Type B pancreatic cell (in vitro differentiated cells): Measurements from ENCODE around the gene PTGIS. TPM values are rescaled to one million over a fixed set of nuclear protein-coding genes. Genes with fewer than 3 reads are reported as not detected.
"Not testable (repeated sequence)": the region's sequence is repeated elsewhere in the genome, so short reads cannot be mapped to it uniquely, and the experiment has no call there.

Experiments
- DNase-seq: peaks from one replicate; pipeline ENCODE4 v3.0.0; 2021; ENCODE audit warnings: mixed read lengths; ENCODE audit not compliant: unreplicated experiment; ENCODE audit errors: extremely low spot score
- H3K27ac Mint-ChIP-seq: 2 replicates; pipeline ENCODE4 v1.8.0; 2021; ENCODE audit warnings: mild to moderate bottlenecking, mixed read lengths
- H3K27me3 Mint-ChIP-seq: 2 replicates; pipeline ENCODE4 v1.8.0; 2021; ENCODE audit warnings: mixed read lengths
- H3K36me3 Mint-ChIP-seq: 2 replicates; pipeline ENCODE4 v1.8.0; 2021; ENCODE audit warnings: mixed read lengths
- H3K4me1 Mint-ChIP-seq: one replicate; pipeline ENCODE4 v1.8.0; 2021; ENCODE audit warnings: mixed read lengths; ENCODE audit not compliant: unreplicated experiment
- H3K4me3 Mint-ChIP-seq: 2 replicates; pipeline ENCODE4 v1.8.0; 2021; ENCODE audit warnings: mild to moderate bottlenecking, mixed read lengths
- H3K9me3 Mint-ChIP-seq: 2 replicates; pipeline ENCODE4 v1.8.0; 2021; ENCODE audit warnings: mixed read lengths
- long read RNA-seq: library from polyadenylated mRNA; unstranded; transcript quantifications from one replicate; pipeline ENCODE4 v2.0.0, GENCODE V29; 2020
- total RNA-seq: library from RNA; stranded (reverse); gene quantifications from 2 replicates; pipeline ENCODE4 v1.2.1, GENCODE V29; 2021; ENCODE audit warnings: low replicate concordance
- TF ChIP-seq, protein P1 (sequence below): fragments of 200-600 bp; sonication (generic); conservative IDR thresholded peaks from 2 replicates; pipeline ENCODE4 v1.5.0; 2021; ENCODE audit warnings: antibody characterized with exemption, mild to moderate bottlenecking

PTGIS gene
- 4.6 and 33.3 TPM in 2 replicates for total RNA-seq
- long read RNA-seq, partial matches to known transcripts = 1 of 2 reads
- long read RNA-seq, other reads (novel, unspliced or antisense) = 1 of 2 reads

- peak within 1 kb of the TSS; percentile 88 for H3K4me3 Mint-ChIP-seq
- H3K27ac Mint-ChIP-seq = no peak within 1 kb of the TSS
- no peaks in the 10 kb centered on the region for H3K36me3 Mint-ChIP-seq
- H3K9me3 Mint-ChIP-seq = no peaks in the 10 kb centered on the region
- H3K27me3 Mint-ChIP-seq = peaks cover 25% of the 10 kb centered on the region
- H3K4me1 Mint-ChIP-seq = peaks cover 30% of the 10 kb centered on the region
- DNase-seq = peak; percentile 75
- TF ChIP-seq, protein P1, sequence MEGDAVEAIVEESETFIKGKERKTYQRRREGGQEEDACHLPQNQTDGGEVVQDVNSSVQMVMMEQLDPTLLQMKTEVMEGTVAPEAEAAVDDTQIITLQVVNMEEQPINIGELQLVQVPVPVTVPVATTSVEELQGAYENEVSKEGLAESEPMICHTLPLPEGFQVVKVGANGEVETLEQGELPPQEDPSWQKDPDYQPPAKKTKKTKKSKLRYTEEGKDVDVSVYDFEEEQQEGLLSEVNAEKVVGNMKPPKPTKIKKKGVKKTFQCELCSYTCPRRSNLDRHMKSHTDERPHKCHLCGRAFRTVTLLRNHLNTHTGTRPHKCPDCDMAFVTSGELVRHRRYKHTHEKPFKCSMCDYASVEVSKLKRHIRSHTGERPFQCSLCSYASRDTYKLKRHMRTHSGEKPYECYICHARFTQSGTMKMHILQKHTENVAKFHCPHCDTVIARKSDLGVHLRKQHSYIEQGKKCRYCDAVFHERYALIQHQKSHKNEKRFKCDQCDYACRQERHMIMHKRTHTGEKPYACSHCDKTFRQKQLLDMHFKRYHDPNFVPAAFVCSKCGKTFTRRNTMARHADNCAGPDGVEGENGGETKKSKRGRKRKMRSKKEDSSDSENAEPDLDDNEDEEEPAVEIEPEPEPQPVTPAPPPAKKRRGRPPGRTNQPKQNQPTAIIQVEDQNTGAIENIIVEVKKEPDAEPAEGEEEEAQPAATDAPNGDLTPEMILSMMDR = no peak
Measured at GRCh38 chr20:49567421-49568277, at the start of gene PTGIS. PTGIS (minus strand) TSS chr20:49568137; CDS start chr20:49568116, 21 bp downstream.

GRCh38 chr20:49617394-49617793 is 49.5 kb upstream of the PTGIS start:
- DNase-seq = peak; percentile 86
- not testable (repeated sequence) for H3K9me3 Mint-ChIP-seq, H3K36me3 Mint-ChIP-seq, H3K27ac Mint-ChIP-seq, H3K4me1 Mint-ChIP-seq, H3K27me3 Mint-ChIP-seq, H3K4me3 Mint-ChIP-seq

GRCh38 chr20:49616154-49617007 is 48.4 kb upstream of the PTGIS start:
- no peaks in the 10 kb centered on the region for H3K36me3 Mint-ChIP-seq
- no peak overlapping the region for H3K4me3 Mint-ChIP-seq
- DNase-seq = no peak
- H3K9me3 Mint-ChIP-seq = no peaks in the 10 kb centered on the region
- no peaks in the 10 kb centered on the region for H3K27me3 Mint-ChIP-seq
- no peak overlapping the region for H3K27ac Mint-ChIP-seq
- no peaks in the 10 kb centered on the region for H3K4me1 Mint-ChIP-seq
- TF ChIP-seq, protein P1 = no peak

DNA sequence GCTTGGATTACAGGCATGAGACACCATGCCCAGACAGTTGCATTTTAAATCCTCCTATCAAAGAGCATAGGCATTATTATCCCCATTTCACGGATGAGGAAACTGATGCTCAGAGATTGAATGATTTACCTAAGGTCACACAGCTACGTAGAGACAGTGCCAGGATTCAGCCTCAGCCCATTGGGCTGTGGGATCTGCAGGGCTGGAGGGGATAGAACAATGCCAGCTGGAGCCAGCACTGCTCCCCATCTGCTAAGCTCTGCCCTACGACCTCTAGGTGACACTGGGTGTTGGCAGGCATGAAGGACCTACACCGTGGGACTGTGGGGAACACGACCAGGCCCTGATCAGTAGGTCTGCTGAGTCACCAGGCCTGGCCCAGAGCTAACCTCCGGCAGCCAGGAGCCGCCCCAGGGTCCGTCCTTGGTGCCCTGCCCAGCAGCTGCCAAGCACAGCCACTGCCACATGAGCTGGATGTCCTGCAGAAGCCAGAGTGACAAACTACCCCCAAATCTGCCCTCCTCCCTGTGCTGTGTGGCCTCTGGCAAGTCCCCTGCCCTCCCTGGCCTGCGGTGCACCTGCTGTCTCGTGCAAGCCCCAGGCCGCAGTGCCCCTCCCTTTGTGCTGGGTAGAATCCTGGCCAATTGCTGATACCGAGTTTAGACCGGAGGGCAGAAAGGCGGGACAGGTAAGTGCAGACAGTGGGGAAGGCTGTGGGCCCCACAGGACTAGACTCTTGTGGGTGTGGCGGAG is 47.6 kb upstream of the PTGIS start:
- Mint-ChIP-seq H3K4me1 (peaks cover 4% of the 10 kb centered on the region), H3K27ac (no peak overlapping the region), H3K27me3 (no peaks in the 10 kb centered on the region), H3K9me3 (no peaks in the 10 kb centered on the region), H3K36me3 (no peaks in the 10 kb centered on the region), H3K4me3 (no peak overlapping the region)
- DNase-seq = no peak
- TF ChIP-seq, protein P1 = no peak

DNA sequence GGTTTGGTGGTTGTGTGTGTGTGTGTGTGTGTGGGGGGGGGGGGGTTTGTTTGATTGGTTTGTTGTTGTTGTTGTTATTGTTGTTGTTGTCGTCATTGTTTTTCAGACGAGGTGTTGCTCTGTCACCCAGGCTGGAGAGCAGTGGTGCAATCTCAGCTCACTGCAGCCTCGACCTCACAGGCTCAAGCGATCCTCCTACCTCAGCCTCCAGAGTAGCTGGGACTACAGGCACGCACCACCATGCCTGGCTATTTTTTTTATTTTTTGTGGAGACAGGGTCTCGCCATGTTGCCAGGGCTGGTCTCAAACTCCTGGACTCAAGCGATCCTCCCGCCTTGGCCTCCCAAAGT is 47.1 kb upstream of the PTGIS start:
- H3K4me1 Mint-ChIP-seq, H3K9me3 Mint-ChIP-seq, H3K27me3 Mint-ChIP-seq, DNase-seq, H3K27ac Mint-ChIP-seq, H3K4me3 Mint-ChIP-seq, H3K36me3 Mint-ChIP-seq: not testable (repeated sequence)

DNA sequence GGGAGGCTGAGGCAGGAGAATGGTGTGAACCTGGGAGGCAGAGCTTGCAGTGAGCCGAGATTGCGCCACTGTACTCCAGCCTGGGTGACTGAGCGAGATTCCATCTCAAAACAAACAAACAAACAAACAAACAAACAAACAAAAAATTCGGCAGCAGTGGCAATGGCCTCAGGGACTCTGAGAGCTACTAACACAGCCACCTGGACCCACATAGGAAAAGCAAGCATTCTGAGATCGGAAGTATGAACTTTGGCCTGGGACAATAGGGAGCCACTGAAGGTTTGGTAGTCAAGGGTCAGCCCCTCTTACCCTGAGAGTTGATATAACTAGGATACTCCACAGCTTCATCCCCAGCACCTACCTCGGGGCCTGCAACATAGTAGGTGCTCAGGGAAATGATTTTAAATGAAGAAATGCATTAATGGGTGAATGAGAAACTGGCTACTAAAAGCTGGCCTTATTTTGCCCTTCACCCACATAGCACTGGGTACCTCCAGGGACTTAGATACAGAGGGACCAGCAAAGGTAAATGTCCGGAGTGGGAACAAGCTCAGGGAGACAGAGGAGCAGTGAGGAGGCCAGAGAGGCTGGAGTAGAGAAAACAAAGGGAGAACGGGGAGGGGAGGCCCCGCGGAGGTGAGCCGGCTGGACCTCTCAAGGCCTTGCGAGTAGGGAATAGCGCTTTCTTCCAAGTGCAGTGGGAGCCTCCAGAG is 46.6 kb upstream of the PTGIS start:
- Mint-ChIP-seq H3K9me3 (no peaks in the 10 kb centered on the region), H3K4me3 (no peak overlapping the region), H3K4me1 (peaks cover 6% of the 10 kb centered on the region), H3K27me3 (peaks cover 2% of the 10 kb centered on the region), H3K27ac (no peak overlapping the region), H3K36me3 (no peaks in the 10 kb centered on the region)
- DNase-seq = no peak
- TF ChIP-seq, protein P1 = no peak
